Activated naive CD8-positive, alpha-beta T cell treated with anti-CD3 and anti-CD28 coated beads, Interleukin-2, amount 50 U/mL, for 24 hours (primary cell): ENCODE results near the gene FBXO11.
"Not testable (repeated sequence)": the region's sequence is repeated elsewhere in the genome, so short reads cannot be mapped to it uniquely, and the experiment has no call there.

Experiments used
- ATAC-seq: fragments of 150-1000 bp; cut with Tn5 transposase; one replicate; pipeline ENCODE4 v1.10.0; 2021
- DNase-seq: peaks from one replicate; pipeline ENCODE4 v3.0.0; 2021
- H3K27ac Mint-ChIP-seq: one replicate; pipeline ENCODE4 v1.8.0; 2021; ENCODE audit warnings: mild to moderate bottlenecking, mixed read lengths
- H3K27me3 Mint-ChIP-seq: one replicate; pipeline ENCODE4 v1.8.0; 2021; ENCODE audit warnings: mixed read lengths
- H3K36me3 Mint-ChIP-seq: one replicate; pipeline ENCODE4 v1.8.0; 2021; ENCODE audit warnings: low read depth, mixed read lengths
- H3K4me1 Mint-ChIP-seq: one replicate; pipeline ENCODE4 v1.8.0; 2021; ENCODE audit warnings: mixed read lengths
- H3K4me3 Mint-ChIP-seq: one replicate; pipeline ENCODE4 v1.8.0; 2021; ENCODE audit warnings: mild to moderate bottlenecking, moderate library complexity, mixed read lengths
- H3K9me3 Mint-ChIP-seq: one replicate; pipeline ENCODE4 v1.8.0; 2021; ENCODE audit warnings: mixed read lengths

The FBXO11 gene

DNA sequence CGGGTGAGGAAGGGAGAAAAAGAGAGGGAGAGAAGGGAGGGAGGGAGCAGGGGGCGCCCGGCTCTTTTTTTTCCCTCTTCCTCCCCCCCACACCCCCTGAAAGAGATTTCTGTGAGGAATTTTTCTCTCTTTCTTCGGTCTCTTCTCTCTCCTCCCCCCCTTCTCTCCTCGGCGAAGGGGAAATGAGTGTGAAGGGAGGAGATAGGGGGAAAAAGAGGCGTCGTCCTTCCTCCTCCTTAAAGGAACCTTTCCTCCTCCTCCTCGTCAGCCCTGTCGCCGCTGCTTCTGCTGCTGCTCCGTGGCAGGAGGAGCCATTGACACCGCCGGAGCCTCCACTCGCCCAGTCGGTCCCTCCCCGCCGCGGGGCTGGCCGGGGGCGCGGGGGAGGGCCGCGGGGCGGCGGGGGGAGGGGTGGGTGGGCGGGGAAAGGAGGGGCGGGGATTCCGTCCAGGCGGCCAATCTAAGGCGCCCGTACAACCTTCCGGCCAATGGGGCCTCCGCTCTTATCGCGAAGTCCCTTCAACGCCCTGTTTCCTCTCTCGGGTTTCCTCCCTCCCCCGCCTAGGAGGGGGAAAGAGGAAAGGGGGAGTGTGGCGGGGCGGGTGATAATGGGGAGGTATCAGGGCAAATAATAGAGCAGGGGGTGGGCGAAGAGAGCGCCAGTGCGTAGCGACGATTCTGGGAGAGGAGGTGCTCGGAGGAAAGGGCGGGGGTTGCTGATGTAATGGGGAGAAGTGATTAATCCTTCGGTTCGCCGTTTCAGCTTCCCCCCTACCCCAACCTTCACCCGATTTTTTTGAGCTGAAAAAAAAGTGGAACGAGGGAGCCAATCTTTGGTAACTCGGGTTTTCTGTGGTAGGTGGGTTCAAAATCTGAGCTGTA is at the start of gene FBXO11:
Gene FBXO11, minus strand, starts transcription at position 342 of the 882 bp plus-strand sequence. CDS start 778 bp downstream, outside the sequence.
- no peaks in the 10 kb centered on the region for H3K9me3 Mint-ChIP-seq
- peaks cover 46% of the 10 kb centered on the region for H3K4me1 Mint-ChIP-seq
- peaks cover 8% of the 10 kb centered on the region for H3K36me3 Mint-ChIP-seq
- peak within 1 kb of the TSS; percentile 93 for H3K27ac Mint-ChIP-seq
- H3K4me3 Mint-ChIP-seq: peak within 1 kb of the TSS; percentile 80
- peak; percentile 91 for ATAC-seq
- no peaks in the 10 kb centered on the region for H3K27me3 Mint-ChIP-seq
- peak; percentile 90 for DNase-seq

GRCh38 chr2:47950340-47951301 is 44.3 kb upstream of the FBXO11 start:
- no peak for DNase-seq
- no peaks in the 10 kb centered on the region for H3K4me1 Mint-ChIP-seq

DNA sequence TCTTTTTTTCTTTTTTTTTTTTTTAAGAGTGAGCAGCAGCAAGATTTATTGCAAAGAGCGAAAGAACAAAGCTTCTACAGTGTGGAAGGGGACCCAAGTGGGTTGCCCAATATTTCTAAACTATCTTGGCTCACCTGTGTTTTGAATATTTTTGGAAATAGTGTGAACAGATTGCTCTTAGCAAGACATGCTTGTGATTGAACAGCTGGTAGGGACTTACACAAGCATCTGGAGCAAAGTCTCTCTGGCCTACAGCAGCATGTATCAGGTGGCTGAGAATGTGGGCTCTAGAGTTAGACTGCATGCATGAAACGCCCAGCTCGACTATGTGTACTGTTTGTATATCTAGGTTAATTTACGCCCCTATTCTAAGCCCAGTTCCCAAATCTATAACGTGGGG is 40.3 kb upstream of the FBXO11 start:
- Mint-ChIP-seq H3K27ac (no peak overlapping the region), H3K36me3 (no peaks in the 10 kb centered on the region), H3K4me1 (no peaks in the 10 kb centered on the region), H3K9me3 (no peaks in the 10 kb centered on the region), H3K4me3 (no peak overlapping the region), H3K27me3 (peaks cover 3% of the 10 kb centered on the region)
- ATAC-seq (no peak), DNase-seq (no peak)

More at GRCh38 chr2:47950340-47951301, 44.3 kb upstream of the FBXO11 start:
- ATAC-seq: no peak
- H3K27me3 Mint-ChIP-seq: peaks cover 5% of the 10 kb centered on the region
- no peaks in the 10 kb centered on the region for H3K9me3 Mint-ChIP-seq
- H3K27ac Mint-ChIP-seq: no peak overlapping the region
- H3K36me3 Mint-ChIP-seq: no peaks in the 10 kb centered on the region
- H3K4me3 Mint-ChIP-seq: no peak overlapping the region

DNA sequence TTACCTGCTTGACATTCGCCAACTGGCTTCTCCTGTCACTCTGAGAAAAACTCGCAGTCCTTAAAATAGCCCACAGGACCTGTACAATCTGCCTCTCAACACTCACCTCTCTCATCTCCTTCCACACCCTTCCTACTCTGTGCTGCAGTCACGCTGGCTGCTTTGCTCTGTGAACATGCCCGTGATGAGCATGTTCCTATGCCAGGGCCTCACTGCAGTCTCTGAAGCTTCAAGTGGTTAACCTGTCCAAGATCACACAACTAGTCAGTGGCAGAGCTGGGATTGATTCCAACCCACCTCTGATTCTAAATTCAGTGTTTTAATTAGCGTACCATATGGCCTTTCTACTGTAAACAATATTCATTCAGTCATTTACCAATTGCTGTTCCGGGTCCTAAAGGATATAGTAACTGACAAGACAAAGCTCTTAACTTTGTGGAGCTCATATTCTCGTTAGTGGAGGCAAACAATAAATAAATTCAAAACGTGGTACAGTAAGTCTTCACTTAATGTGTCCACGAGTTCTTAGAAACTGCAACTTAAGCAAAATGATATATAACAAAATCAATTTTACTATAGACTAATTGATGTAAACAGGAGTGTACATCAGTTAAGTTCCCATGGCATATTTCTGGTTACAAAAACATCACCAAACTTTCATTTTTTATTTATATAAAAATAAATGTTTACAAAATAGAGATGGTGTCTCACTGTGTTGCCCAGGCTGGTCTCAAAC is 38.9 kb upstream of the FBXO11 start:
- Mint-ChIP-seq H3K27me3 (no peaks in the 10 kb centered on the region), H3K36me3 (no peaks in the 10 kb centered on the region), H3K4me3 (no peak overlapping the region)

GRCh38 chr2:47941936-47942335 is 35.6 kb upstream of the FBXO11 start:
- no peaks in the 10 kb centered on the region for H3K36me3 Mint-ChIP-seq
- no peaks in the 10 kb centered on the region for H3K9me3 Mint-ChIP-seq
- H3K27me3 Mint-ChIP-seq: peaks cover 6% of the 10 kb centered on the region
- DNase-seq (no peak), ATAC-seq (no peak)
- H3K4me1 Mint-ChIP-seq: no peaks in the 10 kb centered on the region
- H3K4me3 Mint-ChIP-seq: no peak overlapping the region
- no peak overlapping the region for H3K27ac Mint-ChIP-seq

More for the DNA sequence above, 38.9 kb upstream of the FBXO11 start:
- Mint-ChIP-seq H3K4me1 (no peaks in the 10 kb centered on the region), H3K27ac (no peak overlapping the region), H3K9me3 (no peaks in the 10 kb centered on the region)
- ATAC-seq (no peak), DNase-seq (no peak)

DNA sequence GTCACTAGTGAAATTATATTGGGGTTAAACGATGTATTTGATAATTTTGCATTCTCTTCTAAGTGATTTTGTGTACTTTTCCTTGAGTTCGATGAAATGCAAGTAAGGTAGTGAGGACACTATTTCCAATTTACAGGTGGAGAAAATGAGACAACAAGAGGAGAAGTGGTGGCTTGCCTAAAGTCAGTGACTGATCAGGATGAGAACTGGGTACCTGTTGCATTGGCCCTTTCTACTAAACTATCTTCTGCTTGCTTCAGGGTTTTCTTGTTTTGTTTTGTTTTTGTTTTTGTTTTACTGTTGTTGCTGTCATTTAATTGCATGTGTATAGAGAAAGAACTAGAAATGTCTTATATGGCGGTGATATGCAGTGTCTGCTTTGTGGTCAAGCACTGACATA is 31.4 kb upstream of the FBXO11 start:
- no peak for ATAC-seq
- DNase-seq: no peak
- no peak overlapping the region for H3K27ac Mint-ChIP-seq
- peaks cover 8% of the 10 kb centered on the region for H3K27me3 Mint-ChIP-seq
- H3K9me3 Mint-ChIP-seq: no peaks in the 10 kb centered on the region
- no peaks in the 10 kb centered on the region for H3K4me1 Mint-ChIP-seq
- H3K4me3 Mint-ChIP-seq: no peak overlapping the region
- no peaks in the 10 kb centered on the region for H3K36me3 Mint-ChIP-seq

GRCh38 chr2:47935071-47935470 is 28.8 kb upstream of the FBXO11 start:
- Mint-ChIP-seq H3K4me3 (no peak overlapping the region), H3K36me3 (no peaks in the 10 kb centered on the region), H3K9me3 (no peaks in the 10 kb centered on the region), H3K27me3 (peaks cover 8% of the 10 kb centered on the region), H3K27ac (no peak overlapping the region), H3K4me1 (no peaks in the 10 kb centered on the region)
- DNase-seq: no peak
- no peak for ATAC-seq

GRCh38 chr2:47918043-47918442 is 11.7 kb upstream of the FBXO11 start:
- DNase-seq: no peak
- no peak for ATAC-seq
- H3K9me3 Mint-ChIP-seq: no peaks in the 10 kb centered on the region
- H3K4me3 Mint-ChIP-seq: no peak overlapping the region
- H3K27me3 Mint-ChIP-seq: no peaks in the 10 kb centered on the region
- H3K36me3 Mint-ChIP-seq: no peaks in the 10 kb centered on the region
- no peak overlapping the region for H3K27ac Mint-ChIP-seq
- peaks cover 3% of the 10 kb centered on the region for H3K4me1 Mint-ChIP-seq

- H3K36me3 Mint-ChIP-seq: no peaks in the 10 kb centered on the region
- DNase-seq (no peak), ATAC-seq (no peak)
- H3K4me3 Mint-ChIP-seq: no peak overlapping the region
- H3K27ac Mint-ChIP-seq: no peak overlapping the region
- H3K4me1 Mint-ChIP-seq: peaks cover 3% of the 10 kb centered on the region
- no peaks in the 10 kb centered on the region for H3K27me3 Mint-ChIP-seq
- no peaks in the 10 kb centered on the region for H3K9me3 Mint-ChIP-seq
These were observed 11.1 kb upstream of the FBXO11 start for GRCh38 chr2:47917276-47917961.

- no peaks in the 10 kb centered on the region for H3K36me3 Mint-ChIP-seq
- ATAC-seq: no peak
- H3K9me3 Mint-ChIP-seq: no peaks in the 10 kb centered on the region
- H3K27ac Mint-ChIP-seq: no peak overlapping the region
- no peak for DNase-seq
- H3K4me1 Mint-ChIP-seq: peaks cover 3% of the 10 kb centered on the region
- H3K27me3 Mint-ChIP-seq: no peaks in the 10 kb centered on the region
- H3K4me3 Mint-ChIP-seq: no peak overlapping the region
These were observed 10.1 kb upstream of the FBXO11 start for GRCh38 chr2:47916412-47916811.

DNA sequence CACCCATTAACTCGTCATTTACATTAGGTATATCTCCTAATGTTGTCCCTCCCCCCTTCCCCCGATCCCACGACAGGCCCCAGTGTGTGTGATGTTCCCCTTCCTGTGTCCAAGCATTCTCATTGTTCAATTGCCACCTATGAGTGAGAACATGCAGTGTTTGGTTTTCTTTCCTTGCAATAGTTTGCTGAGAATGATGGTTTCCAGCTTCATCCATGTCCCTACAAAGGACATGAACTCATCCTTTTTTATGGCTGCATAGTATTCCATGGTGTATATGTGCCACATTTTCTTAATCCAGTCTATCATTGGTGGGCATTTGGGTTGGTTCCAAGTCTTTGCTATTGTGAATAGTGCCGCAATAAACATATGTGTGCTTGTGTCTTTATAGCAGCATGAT is 4.4 kb upstream of the FBXO11 start:
- H3K27ac Mint-ChIP-seq, H3K9me3 Mint-ChIP-seq, DNase-seq, H3K36me3 Mint-ChIP-seq, H3K27me3 Mint-ChIP-seq, ATAC-seq, H3K4me3 Mint-ChIP-seq: not testable (repeated sequence)
- peaks cover 18% of the 10 kb centered on the region for H3K4me1 Mint-ChIP-seq

- peaks cover 24% of the 10 kb centered on the region for H3K4me1 Mint-ChIP-seq
- DNase-seq: no peak
- no peak overlapping the region for H3K4me3 Mint-ChIP-seq
- no peaks in the 10 kb centered on the region for H3K9me3 Mint-ChIP-seq
- ATAC-seq: no peak
- peaks cover 5% of the 10 kb centered on the region for H3K36me3 Mint-ChIP-seq
- no peaks in the 10 kb centered on the region for H3K27me3 Mint-ChIP-seq
- no peak overlapping the region for H3K27ac Mint-ChIP-seq
These were observed 2.4 kb upstream of the FBXO11 start for GRCh38 chr2:47908682-47909081.

GRCh38 chr2:47907039-47907781 is 912 bp upstream of the FBXO11 start:
- H3K27me3 Mint-ChIP-seq: no peaks in the 10 kb centered on the region
- H3K27ac Mint-ChIP-seq: peak overlapping the region; percentile 93
- DNase-seq (peak; percentile 37), ATAC-seq (no peak)
- H3K4me1 Mint-ChIP-seq: peaks cover 39% of the 10 kb centered on the region
- H3K36me3 Mint-ChIP-seq: peaks cover 8% of the 10 kb centered on the region
- no peaks in the 10 kb centered on the region for H3K9me3 Mint-ChIP-seq
- peak overlapping the region; percentile 80 for H3K4me3 Mint-ChIP-seq
